Progenitor cell of endocrine pancreas (in vitro differentiated cells): Measurements from ENCODE around the gene AMT. TPM values are rescaled to one million over a fixed set of nuclear protein-coding genes. Genes with fewer than 3 reads are reported as not detected.

Experiments used
- DNase-seq: peaks from one replicate; pipeline ENCODE4 v3.0.0; 2021; ENCODE audit warnings: low spot score; ENCODE audit not compliant: unreplicated experiment
- H3K27ac Mint-ChIP-seq: 2 replicates; pipeline ENCODE4 v1.8.0; 2021; ENCODE audit warnings: mild to moderate bottlenecking, moderate library complexity, mixed read lengths
- H3K27me3 Mint-ChIP-seq: 2 replicates; pipeline ENCODE4 v1.8.0; 2021; ENCODE audit warnings: mixed read lengths
- H3K36me3 Mint-ChIP-seq: 2 replicates; pipeline ENCODE4 v1.8.0; 2022; ENCODE audit warnings: mixed read lengths; ENCODE audit not compliant: insufficient read depth
- H3K4me1 Mint-ChIP-seq: 2 replicates; pipeline ENCODE4 v1.8.0; 2021; ENCODE audit warnings: low read depth, mixed read lengths
- H3K4me3 Mint-ChIP-seq: 2 replicates; pipeline ENCODE4 v1.8.0; 2021; ENCODE audit warnings: low read depth, mild to moderate bottlenecking, moderate library complexity, mixed read lengths
- H3K9me3 Mint-ChIP-seq: 2 replicates; pipeline ENCODE4 v1.8.0; 2021; ENCODE audit warnings: low read depth, mixed read lengths
- CTCF ChIP-seq: fragments of 200-600 bp; sonication (generic); IDR thresholded peaks from one replicate; pipeline ENCODE4 v1.5.0; 2021; ENCODE audit warnings: antibody characterized with exemption, mild to moderate bottlenecking; ENCODE audit not compliant: unreplicated experiment
- total RNA-seq: library from RNA; stranded (reverse); gene quantifications from 2 replicates; pipeline ENCODE4 v1.2.1, GENCODE V29; 2021

Gene AMT
- total RNA-seq, 1 donor from 2014 or later: 29.8 TPM

- Mint-ChIP-seq H3K9me3 (no peaks in the 10 kb centered on the region), H3K4me3 (peak overlapping the region; percentile 87), H3K27me3 (no peaks in the 10 kb centered on the region), H3K4me1 (peaks cover 20% of the 10 kb centered on the region), H3K36me3 (no peaks in the 10 kb centered on the region), H3K27ac (peak overlapping the region; percentile 96)
- DNase-seq: no peak
- no peak for TF ChIP-seq CTCF
These were observed 8.9 kb downstream of the AMT start for GRCh38 chr3:49413338-49413734.

GRCh38 chr3:49412632-49413337 lies 9.5 kb downstream of the AMT start:
- no peaks in the 10 kb centered on the region for H3K9me3 Mint-ChIP-seq
- peaks cover 21% of the 10 kb centered on the region for H3K4me1 Mint-ChIP-seq
- no peak for DNase-seq
- no peak for TF ChIP-seq CTCF
- peak overlapping the region; percentile 96 for H3K27ac Mint-ChIP-seq
- peak overlapping the region; percentile 87 for H3K4me3 Mint-ChIP-seq
- H3K36me3 Mint-ChIP-seq: no peaks in the 10 kb centered on the region
- H3K27me3 Mint-ChIP-seq: no peaks in the 10 kb centered on the region

DNA sequence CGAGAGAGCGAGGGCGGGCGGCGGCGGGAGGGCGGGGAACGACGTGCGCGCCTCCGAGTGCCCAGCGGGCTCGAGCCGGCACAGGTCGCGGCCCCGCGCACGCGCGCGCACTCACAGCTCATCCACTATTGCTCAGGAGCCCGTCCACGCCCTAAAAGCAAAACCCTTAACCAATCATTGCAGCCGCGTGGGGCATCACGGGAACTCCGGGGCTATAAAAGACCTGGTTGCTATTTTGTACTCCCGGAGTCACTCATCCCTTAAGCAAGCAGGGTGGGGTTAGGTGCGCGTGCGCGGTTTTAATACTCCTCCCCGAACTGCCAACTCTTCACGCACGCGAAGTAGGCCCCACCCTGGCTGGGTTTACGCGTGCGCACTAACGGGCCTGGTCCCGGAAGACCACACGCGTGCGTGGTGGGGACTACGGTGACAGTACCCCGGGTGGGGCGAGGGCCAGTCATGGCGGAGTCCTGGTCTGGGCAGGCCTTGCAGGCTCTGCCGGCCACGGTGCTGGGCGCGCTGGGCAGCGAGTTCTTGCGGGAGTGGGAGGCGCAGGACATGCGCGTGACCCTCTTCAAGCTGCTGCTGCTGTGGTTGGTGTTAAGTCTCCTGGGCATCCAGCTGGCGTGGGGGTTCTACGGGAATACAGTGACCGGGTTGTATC lies 10.2 kb downstream of the AMT start, which contains the start of the genes RHOA and TCTA:
Gene RHOA, minus strand, starts transcription at position 9 of the 664 bp plus-strand sequence. CDS start 36,387 bp downstream, outside the sequence.
Gene TCTA, plus strand, starts transcription at position 456 of the 664 bp plus-strand sequence. Its CDS starts 4 bp downstream, at position 460.
- Mint-ChIP-seq H3K27ac (peak within 1 kb of the TSS; percentile 97), H3K9me3 (no peaks in the 10 kb centered on the region), H3K36me3 (no peaks in the 10 kb centered on the region), H3K27me3 (no peaks in the 10 kb centered on the region), H3K4me1 (peaks cover 26% of the 10 kb centered on the region), H3K4me3 (peak within 1 kb of the TSS; percentile 92)
- DNase-seq: peak; percentile 93
- TF ChIP-seq CTCF: no peak

DNA sequence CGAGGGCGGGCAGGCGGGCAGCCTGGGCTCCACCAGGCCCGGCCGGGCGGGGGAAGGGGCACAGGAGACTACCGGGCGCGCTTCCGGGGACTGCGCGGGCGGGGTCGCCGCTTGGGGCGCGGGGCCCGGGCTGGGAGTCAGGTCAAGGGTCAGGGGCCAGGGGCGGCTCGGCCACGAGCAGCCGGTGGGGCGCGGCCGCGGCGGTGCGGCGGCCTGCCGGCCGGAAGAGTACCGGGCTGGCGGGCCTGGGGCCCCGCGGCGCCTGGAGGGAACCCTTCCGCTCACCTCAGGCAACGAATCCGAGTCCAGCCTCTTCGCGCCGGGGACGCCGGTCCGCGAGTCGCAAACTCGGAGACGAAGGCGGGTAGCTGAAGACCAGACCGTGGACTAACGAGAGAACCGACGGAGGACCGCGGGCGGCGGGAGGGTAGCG lies 10.7 kb downstream of the AMT start:
- Mint-ChIP-seq H3K27me3 (no peaks in the 10 kb centered on the region), H3K9me3 (no peaks in the 10 kb centered on the region), H3K36me3 (no peaks in the 10 kb centered on the region), H3K27ac (peak overlapping the region; percentile 96), H3K4me1 (peaks cover 26% of the 10 kb centered on the region), H3K4me3 (peak overlapping the region; percentile 92)
- no peak for TF ChIP-seq CTCF
- peak; percentile 39 for DNase-seq

DNA sequence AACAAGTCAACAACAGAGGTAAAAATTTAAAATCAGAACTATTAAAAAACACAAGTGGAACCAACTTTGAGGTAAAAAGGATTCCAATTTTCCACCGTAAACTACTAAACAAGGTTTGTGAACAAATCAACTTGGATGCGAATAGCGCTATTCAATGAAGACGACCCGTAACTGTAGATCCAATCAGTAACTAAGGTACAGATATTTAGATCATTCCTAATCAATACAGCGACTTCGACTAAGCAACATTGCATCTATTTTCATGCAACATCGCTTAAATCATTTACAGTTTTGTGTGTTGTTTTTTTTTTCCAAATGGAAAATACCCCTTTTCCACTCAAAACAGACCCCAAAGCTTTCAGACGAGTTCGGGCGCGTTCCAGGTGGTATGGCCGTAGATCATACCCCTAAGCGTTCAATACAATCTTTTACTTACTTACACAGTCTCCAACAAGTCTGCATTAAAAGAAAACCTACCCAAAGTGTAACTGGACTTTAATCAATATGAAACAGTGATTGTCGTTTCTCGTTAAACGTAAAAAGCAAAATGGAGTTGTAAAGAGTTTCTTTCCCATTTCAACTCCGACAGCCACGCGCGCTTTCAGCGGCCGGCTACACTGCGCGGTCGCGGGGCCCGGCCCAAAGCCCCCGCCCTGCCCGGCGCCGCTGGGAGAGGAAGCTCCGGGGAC lies 11.3 kb downstream of the AMT start:
- Mint-ChIP-seq H3K4me3 (peak overlapping the region; percentile 92), H3K4me1 (peaks cover 29% of the 10 kb centered on the region), H3K27ac (peak overlapping the region; percentile 97), H3K27me3 (no peaks in the 10 kb centered on the region), H3K9me3 (no peaks in the 10 kb centered on the region), H3K36me3 (no peaks in the 10 kb centered on the region)
- no peak for DNase-seq
- TF ChIP-seq CTCF: no peak
